GM23338 (cell line): Measurements from ENCODE around the gene ABCA12.

Experiments used
- EZH2 ChIP-seq: fragments of 200-600 bp; sonication (generic); IDR thresholded peaks from one replicate; pipeline ENCODE4 v1.8.0; 2017; ENCODE audit warnings: antibody characterized with exemption, mild to moderate bottlenecking, low read depth; ENCODE audit not compliant: unreplicated experiment
- EZH2phosphoT487 ChIP-seq: fragments of 200-600 bp; sonication (generic); IDR thresholded peaks from one replicate; pipeline ENCODE4 v1.8.1; 2018; ENCODE audit warnings: antibody characterized with exemption; ENCODE audit not compliant: unreplicated experiment
- POLR2AphosphoS5 ChIP-seq: IDR thresholded peaks from 2 replicates; pipeline ENCODE4 v1.6.1; 2016; ENCODE audit warnings: antibody characterized with exemption, low read depth
- REST ChIP-seq: IDR thresholded peaks from one replicate; pipeline ENCODE4 v1.6.1; 2018; ENCODE audit warnings: antibody characterized with exemption; ENCODE audit not compliant: unreplicated experiment
- TF ChIP-seq, protein P1 (sequence below), 2 experiments: fragments of 200-600 bp in 1 of 2; sonication (generic) in 1 of 2; conservative IDR thresholded peaks; 2 replicates each; pipeline versions ENCODE4 v1.5.1 to v1.6.1; 2016 to 2017; ENCODE audit warnings: antibody characterized with exemption in 2 of 2, low read depth in 2 of 2, mild to moderate bottlenecking in 2 of 2, moderate library complexity in 1 of 2

- TF ChIP-seq, protein P1, sequence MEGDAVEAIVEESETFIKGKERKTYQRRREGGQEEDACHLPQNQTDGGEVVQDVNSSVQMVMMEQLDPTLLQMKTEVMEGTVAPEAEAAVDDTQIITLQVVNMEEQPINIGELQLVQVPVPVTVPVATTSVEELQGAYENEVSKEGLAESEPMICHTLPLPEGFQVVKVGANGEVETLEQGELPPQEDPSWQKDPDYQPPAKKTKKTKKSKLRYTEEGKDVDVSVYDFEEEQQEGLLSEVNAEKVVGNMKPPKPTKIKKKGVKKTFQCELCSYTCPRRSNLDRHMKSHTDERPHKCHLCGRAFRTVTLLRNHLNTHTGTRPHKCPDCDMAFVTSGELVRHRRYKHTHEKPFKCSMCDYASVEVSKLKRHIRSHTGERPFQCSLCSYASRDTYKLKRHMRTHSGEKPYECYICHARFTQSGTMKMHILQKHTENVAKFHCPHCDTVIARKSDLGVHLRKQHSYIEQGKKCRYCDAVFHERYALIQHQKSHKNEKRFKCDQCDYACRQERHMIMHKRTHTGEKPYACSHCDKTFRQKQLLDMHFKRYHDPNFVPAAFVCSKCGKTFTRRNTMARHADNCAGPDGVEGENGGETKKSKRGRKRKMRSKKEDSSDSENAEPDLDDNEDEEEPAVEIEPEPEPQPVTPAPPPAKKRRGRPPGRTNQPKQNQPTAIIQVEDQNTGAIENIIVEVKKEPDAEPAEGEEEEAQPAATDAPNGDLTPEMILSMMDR (conservative IDR thresholded peaks at IDR 0.05; ENCODE audit: low read depth in 2 of 2), result no peak
- TF ChIP-seq EZH2phosphoT487 (no peak), POLR2AphosphoS5 (no peak), REST (no peak), EZH2 (no peak)
Observed at GRCh38 chr2:214896274-214896673, 242.2 kb downstream of the ABCA12 start.
